Kidney glomerular epithelial cell (primary cell): ENCODE measurements around the gene PROCA1.
A peak's percentile ranks its signal among the peaks of the same experiment; 100 is the strongest.

ENCODE experiments used
- DNase-seq: peaks from one replicate; lab custom pipeline; 2025; lab: John Stamatoyannopoulos, UW

PROCA1 gene

GRCh38 chr17:28711723-28712031 lies at the start of gene PROCA1:
Gene PROCA1, minus strand, starts transcription at chr17:28711888. Its CDS starts 228 bp downstream, at chr17:28711660.
- no peak for DNase-seq

- no peak for DNase-seq
Measured at GRCh38 chr17:28760601-28761562, 49.2 kb upstream of the PROCA1 start.

GRCh38 chr17:28759256-28759865 lies 47.7 kb upstream of the PROCA1 start:
- no peak for DNase-seq

- no peak for DNase-seq
Measured at GRCh38 chr17:28758411-28759121, 46.9 kb upstream of the PROCA1 start.

- no peak for DNase-seq
Measured at GRCh38 chr17:28756049-28756804, 44.5 kb upstream of the PROCA1 start.

- peak; percentile 35 for DNase-seq
Measured at GRCh38 chr17:28755486-28755885, 43.8 kb upstream of the PROCA1 start.

- DNase-seq: no peak
Measured at GRCh38 chr17:28751600-28752366, 40.1 kb upstream of the PROCA1 start.

GRCh38 chr17:28750178-28751047 lies 38.7 kb upstream of the PROCA1 start:
- DNase-seq: peak; percentile 95

GRCh38 chr17:28749516-28750177 lies 38.0 kb upstream of the PROCA1 start:
- DNase-seq: no peak

GRCh38 chr17:28748852-28749515 lies 37.3 kb upstream of the PROCA1 start:
- DNase-seq: no peak

- no peak for DNase-seq
Measured at GRCh38 chr17:28747801-28748750, 36.4 kb upstream of the PROCA1 start.

- no peak for DNase-seq
Measured at GRCh38 chr17:28747051-28747691, 35.5 kb upstream of the PROCA1 start.

GRCh38 chr17:28746611-28747050 lies 34.9 kb upstream of the PROCA1 start:
- DNase-seq: no peak

GRCh38 chr17:28745786-28746411 lies 34.2 kb upstream of the PROCA1 start:
- peak; percentile 70 for DNase-seq

GRCh38 chr17:28744972-28745785 lies 33.5 kb upstream of the PROCA1 start:
- no peak for DNase-seq
